Fibroblast of villous mesenchyme (primary cell): ENCODE data around the gene AIP. TPM values are rescaled to one million over a fixed set of nuclear protein-coding genes. Genes with fewer than 3 reads are reported as not detected.
A peak's percentile ranks its signal among the peaks of the same experiment; 100 is the strongest.

ENCODE experiments used
- DNase-seq: peaks from one replicate; pipeline ENCODE4 v3.0.0-alpha.2; 2010; ENCODE audit warnings: low read depth
- H3K4me3 ChIP-seq: 2 replicates; pipeline ENCODE4 v1.5.1; 2011; ENCODE audit warnings: low read depth, mild to moderate bottlenecking, low read length
- CTCF ChIP-seq: IDR thresholded peaks from 2 replicates; pipeline ENCODE4 v1.5.1; 2012; ENCODE audit warnings: low read depth, mild to moderate bottlenecking, low read length; ENCODE audit not compliant: insufficient read depth
- total RNA-seq: library from RNA; depleted of rRNA; stranded (reverse); fragments of >200 nt; gene quantifications from 2 replicates; pipeline ENCODE4 v1.2.3, GENCODE V29; 2012

AIP gene
- total RNA-seq, 1 donor = 42.7 TPM

DNA sequence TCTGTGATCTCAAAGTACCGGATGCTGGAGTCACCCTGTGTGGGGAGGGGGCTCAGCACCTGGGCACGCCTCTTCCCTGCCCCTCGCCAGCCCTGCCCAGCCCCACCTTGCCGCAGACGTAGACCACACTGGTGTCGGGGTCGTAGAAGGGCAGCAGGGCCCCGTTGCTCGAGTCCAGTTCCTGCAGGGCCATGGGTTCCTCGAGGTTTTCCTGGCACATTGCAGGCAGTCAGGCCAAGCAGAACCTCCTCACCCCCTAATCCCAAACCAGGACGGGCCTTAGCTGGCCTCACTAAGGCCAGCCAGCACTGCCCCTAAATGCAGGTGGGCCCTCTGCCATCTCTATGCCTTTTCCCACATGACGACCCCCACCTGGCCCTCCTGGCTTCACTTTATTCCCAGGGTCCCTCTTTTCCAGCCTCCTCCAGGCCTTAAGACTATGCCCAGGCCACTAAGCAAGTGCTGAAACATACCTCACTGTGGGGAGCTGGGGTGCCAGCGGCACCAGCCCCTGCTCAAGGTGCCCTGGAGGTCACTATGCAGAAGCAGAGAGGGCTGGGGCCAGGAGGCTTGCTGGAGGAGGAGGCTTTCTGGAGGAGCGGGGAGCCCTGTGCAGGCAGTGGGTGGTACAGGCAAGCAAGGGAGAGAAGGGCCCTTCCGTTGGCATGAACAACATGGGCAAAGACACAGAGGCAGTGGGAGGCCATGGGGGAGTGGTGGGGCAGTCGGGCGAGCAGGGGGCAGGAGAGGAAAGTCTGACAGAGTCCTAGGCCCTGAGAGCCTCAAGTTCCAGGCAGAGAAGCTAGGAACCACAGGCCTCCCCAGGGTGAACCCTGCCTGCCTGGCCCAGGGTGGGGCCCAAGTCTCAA lies 42.4 kb upstream of the AIP start:
- H3K4me3 ChIP-seq = no peak overlapping the region
- no peak for TF ChIP-seq CTCF
- DNase-seq = no peak

DNA sequence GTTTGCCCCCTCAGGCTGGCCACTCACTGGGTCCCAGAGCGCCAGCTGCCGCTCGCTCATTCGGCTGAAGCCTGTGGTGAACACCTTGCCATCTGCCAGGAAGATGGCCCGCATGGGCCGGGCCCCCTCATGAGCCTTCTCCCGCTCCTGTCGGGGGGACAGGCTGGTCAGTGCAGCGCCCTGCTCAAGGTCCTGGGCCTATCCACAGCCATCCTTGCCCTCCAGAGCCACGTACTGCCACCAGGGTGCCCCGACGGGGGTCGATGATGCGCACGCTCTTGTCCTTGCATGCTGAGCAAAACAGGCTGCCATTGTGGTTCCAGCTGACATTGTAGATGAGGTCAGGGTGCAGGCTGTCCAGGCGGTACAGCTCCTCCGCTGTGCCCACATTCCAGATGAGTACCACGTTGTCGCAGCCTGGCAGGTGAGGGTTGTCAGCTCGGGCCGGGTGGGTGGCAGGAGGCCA lies 41.7 kb upstream of the AIP start:
- no peak for DNase-seq
- no peak overlapping the region for H3K4me3 ChIP-seq
- no peak for TF ChIP-seq CTCF

GRCh38 chr11:67441731-67442351 lies 41.0 kb upstream of the AIP start:
- H3K4me3 ChIP-seq = no peak overlapping the region
- DNase-seq = no peak
- TF ChIP-seq CTCF = no peak

DNA sequence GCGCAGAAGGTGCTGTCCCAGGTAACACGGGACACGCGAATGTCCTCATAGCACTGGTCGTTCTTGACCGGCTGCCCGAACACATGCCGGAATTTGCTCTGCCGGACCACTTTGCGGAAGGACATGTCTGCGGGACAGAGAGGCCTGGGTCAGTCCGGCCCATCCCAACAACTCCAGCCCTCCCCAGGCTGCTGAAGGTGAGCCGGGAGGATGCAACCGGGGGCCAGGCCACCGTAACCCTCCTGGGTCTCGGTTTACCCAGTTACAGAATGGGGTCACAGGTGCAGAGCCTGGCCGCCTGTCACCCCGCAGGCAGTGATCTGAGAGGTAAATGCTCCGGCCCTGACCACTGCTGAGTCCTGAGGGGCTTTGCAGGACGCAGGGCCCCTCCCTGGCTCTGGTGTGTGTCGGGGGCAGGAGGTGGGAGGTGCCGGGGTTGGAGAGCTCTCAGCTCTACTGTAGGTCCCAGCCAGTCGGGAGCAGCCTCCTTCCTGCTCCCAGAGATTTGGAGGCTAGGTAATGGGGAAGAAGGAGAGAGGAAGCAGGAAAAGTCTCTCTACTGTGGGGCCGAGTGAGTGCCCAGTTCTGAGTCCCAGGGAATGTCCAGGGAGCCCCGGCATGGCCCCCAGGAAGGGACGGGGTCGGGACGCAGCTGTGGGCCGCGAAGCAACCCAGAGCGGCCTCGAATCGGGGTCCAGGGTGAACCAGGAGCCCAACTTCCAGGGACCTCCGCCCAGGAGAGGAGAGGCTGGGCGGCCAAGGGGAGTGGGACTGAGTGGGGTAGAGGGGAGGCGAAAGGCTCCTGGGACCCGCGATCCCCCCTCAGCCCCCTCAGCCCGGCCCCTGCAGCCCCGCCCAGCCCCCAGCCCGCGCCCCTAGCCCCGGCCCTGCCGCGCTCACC lies 40.1 kb upstream of the AIP start:
- H3K4me3 ChIP-seq = peak overlapping the region; percentile 80
- DNase-seq = peak; percentile 5
- TF ChIP-seq CTCF = no peak

DNA sequence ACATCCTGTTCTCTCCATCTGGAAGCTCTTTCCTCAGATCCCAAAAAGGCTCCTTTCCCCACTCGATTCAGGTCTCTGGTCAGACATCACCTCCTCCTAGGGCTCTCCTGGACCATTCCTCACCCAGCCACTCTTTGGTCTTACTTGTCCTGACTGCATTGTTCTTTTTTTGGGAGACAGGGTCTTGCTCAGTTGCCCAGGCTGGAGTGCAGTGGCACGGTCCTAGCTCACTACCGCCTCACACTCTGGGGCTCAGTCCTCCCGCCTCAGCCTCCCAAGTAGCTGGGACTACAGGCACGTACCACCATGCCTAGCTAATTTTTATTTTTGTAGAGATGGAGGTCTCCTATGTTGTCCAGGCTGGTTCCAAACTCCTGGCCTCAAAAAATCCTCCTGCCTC lies 37.3 kb upstream of the AIP start:
- TF ChIP-seq CTCF = no peak
- DNase-seq = no peak
- H3K4me3 ChIP-seq = no peak overlapping the region

GRCh38 chr11:67448220-67448609 lies 34.6 kb upstream of the AIP start:
- no peak for DNase-seq
- no peak for TF ChIP-seq CTCF
- H3K4me3 ChIP-seq = no peak overlapping the region
